HG03066 (cell line): ENCODE measurements around the gene CSNK1D.
A peak's percentile ranks its signal among the peaks of the same experiment; 100 is the strongest.

Experiments used
- ATAC-seq: cut with Tn5 transposase; IDR thresholded peaks from one replicate; pipeline ENCODE4 v1.9.1; 2021; ENCODE audit warnings: low read depth; ENCODE audit not compliant: unreplicated experiment

The CSNK1D gene

GRCh38 chr17:82273327-82274133 lies at the start of gene CSNK1D:
Gene CSNK1D (minus strand): TSS chr17:82273700. CDS start chr17:82273381, 319 bp downstream.
- ATAC-seq: peak; percentile 76

DNA sequence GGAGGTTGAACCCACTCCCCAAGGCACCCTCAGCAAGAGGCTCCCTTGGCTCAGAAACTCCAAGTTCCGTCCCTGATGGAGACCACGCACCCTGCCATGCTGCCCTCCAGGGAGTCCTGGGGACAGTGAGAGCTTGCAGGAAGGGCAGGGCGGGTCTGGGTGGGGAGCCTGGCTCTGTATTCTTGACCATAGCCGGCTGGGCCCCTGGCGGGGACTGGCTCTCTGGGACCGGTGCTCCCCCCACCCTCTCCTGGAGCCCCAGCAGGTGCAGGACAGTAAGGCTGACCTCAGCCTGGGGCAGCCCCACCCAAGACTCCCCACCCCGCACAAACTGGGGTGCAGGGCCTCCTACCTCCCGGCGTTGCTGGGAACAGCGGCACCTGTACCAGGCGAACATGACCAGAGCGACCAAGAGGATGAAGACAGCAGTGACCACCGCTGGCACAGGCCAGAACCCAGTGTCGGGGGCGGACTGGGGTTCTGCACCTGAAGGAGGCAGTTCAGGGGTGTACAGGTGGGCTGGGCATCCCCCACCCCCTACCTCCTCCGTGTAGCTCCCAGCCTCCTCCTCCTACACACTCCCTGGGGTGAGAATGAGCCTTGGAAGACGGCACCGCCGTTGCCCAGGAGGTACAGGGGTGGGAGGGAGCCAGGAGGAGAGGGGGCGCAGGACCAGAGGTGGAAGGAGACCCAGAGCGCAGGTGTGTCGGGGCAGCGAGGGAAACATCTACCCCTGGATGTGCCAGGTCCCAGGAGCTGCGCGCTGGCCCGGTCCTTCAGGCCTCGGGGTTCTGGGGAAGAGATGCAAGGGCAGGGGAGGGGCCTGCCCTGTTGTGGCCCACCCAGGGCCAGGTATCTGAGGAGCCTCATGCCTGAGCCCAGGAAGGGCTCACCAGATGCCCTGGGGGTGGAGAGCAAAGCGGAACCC lies 49.3 kb upstream of the CSNK1D start:
- no peak for ATAC-seq

- no peak for ATAC-seq
Observed at GRCh38 chr17:82321947-82322466, 48.5 kb upstream of the CSNK1D start.

DNA sequence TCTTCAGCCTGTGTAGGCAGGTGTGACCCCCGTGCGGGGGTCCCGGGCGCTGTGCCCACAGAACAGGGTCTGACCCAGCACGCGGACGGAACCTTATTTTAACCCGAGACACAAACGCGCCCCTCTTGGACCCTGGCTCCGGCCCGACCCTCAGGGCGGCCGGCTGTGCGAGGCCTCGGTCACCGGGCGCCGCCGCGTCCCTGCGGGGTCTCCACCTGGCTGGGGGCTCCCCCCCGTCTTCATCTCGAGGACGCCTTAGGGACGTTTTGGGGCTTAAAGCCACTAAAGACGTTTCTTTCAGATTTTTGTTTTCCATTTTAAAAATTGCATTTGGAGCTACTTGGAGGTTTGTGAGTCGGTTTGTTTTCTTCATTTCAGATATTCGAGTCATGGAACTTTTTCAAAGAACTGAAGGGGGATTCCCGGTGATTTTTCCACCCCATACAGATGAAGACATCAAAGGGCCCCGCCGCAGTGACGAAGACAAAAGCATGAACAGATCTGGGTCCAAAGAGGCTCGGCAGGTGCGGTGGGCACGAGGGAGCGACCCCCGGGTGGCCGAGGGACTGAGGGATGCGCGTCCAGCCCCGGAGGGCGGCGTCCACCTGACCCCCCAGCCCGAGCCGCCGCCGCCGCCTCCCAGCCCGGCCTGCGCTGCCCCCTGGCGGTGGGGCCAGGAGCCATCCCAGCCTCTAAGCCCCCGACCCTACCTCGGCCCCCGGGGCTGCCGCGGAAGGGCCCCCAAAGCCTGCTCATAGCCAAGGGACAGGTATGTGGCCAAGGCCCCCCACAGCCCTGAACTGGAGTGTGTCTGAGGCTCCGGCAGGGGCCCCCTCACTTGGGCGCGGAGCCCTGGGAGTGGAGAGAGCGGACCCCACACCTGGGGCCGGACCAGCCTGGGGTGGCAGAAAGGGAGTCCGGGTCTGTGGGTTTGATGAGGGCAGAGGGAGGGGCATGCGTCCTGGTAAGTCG lies 47.7 kb upstream of the CSNK1D start:
- no peak for ATAC-seq

- no peak for ATAC-seq
Observed at GRCh38 chr17:82320140-82320840, 46.8 kb upstream of the CSNK1D start.

DNA sequence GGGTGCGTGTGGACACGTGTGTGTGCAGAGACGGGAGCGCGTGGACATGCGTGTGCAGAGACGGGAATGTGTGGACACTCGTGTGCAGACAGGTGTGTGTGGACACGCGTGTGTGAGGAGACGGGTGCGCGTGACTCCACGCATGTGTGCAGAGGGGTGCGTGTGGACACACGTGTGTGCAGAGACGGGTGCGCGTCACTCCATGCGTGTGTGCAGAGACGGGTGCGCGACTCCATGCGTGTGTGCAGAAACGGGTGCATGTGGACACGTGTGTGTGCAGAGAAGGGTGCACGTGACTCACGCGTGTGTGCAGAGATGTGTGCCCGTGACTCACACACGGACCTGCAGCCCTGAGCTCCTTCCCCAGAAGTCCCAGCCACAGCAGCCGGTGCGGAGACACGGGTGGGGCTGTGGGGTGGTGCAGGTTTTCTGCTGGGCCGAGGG lies 46.1 kb upstream of the CSNK1D start:
- no peak for ATAC-seq

- no peak for ATAC-seq
Observed at GRCh38 chr17:82318772-82319606, 45.5 kb upstream of the CSNK1D start.

DNA sequence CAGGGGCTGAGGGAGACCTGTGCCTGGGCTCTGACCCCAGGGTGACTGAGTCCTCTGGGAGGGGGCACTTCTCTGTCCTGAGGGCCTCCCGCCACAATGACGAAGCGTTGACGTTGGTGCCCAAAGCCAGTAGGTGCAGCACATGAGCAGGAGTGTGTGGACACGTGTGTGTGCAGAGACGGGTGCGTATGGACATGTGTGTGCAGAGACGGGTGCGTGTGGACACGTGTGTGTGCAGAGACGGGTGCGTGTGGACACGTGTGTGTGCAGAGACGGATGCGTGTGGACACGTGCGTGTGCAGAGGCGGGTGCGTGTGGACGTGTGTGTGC lies 44.6 kb upstream of the CSNK1D start:
- ATAC-seq: no peak

DNA sequence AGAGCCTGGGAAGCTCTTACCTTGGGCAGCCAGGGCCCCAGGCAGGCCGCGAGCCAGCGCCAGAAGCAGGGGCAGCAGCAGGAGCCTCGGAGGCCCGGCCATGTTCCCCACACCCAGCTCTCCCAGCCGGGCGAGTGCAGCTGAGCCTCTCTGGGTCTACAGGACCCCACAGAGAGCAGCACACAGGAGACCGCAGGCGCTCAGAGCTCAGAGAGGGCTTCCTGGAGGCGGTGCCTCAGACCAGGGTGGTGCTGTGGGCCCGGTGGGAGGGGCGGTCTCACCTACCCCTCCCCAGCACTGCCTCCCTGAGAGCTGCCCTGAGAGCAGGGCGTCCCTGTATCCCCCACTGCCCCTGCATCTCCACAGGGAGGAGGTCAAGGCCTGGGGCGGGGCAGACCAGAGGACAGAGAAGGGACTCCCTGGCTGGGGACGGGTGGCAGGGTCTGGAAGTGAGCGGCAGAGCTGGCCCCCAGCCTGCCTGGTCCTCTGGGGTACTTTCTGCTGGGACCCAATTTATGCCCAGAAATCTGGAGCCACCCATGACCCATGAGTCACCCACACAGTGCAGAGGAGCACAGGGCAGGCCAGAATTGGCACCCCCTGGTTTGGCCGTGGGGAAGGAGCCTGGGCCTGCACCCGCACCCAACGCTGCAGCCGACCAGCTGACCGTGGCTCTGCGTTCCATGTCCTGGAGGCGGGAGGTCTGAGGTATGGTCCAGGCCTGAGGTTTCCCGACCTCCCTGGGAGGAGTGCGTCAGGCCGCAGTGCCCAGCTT lies 44.1 kb upstream of the CSNK1D start, which contains the start of gene CD7:
CD7 (minus strand) TSS at position 215 of the 775 bp plus-strand sequence; CDS start at position 102, 113 bp downstream.
- ATAC-seq: no peak

GRCh38 chr17:82316651-82317393 lies 43.3 kb upstream of the CSNK1D start:
- no peak for ATAC-seq

DNA sequence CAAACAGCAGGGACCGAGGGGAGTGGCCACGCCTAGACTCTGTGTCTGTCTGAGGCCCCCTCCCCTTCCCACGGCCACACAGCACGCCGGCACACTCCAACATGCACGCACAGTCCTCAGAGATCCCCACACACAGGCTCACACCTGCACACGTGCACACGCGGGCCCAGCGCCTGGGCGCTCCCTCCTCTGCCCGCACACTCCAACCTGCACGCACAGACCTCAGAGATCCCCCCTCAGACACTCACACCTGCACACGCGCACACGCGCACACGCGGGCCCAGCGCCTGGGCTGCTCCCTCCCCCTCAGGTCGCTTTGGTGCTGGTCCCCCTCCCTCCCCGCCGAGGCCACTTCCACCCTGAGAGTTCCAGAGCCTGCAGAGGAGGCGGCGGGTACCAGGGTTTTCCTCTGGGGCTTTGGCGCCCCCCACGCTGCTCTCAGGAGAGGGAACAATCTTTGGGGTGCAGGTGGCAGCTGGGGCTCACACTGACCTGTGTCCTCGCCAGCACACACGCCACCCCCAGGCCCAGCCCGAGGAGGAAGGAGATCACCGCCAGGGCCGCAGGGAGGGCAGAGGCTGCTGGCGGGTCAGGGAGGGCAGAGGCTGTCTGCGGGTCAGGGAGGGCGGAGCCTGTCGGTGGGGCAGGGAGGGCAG lies 42.3 kb upstream of the CSNK1D start:
- ATAC-seq: no peak

DNA sequence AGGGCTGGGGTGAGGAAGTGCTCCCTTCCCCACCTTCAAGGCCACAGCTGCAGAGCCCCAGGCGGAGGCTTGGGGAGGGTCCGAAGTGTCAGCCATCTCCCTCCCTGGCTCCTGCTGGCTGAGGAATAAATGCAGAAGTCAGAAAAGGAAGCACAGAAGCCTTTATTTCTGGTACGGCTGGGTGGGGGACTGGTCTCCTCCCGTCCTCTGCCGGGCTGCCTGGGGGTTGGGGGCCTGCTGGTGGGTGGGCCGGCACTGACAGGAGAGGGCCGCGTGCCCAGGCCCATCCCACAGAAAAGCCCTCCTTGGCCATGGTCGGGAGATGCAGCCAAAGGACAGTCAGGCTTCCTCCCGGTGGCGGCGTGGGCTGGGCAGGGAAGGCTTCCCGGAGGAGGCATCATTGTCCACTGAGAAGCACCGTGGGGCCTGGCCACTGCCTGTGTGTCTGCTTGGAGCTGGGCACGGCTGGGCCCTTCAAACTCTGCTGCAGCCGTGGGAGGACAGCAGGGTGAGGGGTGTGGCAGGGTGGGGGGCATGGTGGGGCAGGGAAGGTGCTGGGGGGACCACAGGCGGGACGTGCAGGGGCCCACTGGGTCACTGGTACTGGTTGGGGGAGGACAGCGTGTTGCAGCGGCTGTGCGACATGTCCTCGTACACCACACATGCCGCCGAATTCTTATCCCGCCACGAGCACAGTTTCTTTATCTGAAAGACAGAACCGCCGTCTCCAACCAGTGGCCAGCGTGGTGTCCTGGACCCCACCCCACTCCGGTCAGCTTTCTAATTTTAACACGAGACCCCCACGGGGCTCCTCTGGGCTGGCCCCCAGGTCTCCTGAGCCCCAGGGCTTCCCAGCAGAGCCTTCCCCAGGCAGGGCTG lies 41.5 kb upstream of the CSNK1D start:
- ATAC-seq: no peak

- ATAC-seq: no peak
Observed at GRCh38 chr17:82314012-82314726, 40.7 kb upstream of the CSNK1D start.

DNA sequence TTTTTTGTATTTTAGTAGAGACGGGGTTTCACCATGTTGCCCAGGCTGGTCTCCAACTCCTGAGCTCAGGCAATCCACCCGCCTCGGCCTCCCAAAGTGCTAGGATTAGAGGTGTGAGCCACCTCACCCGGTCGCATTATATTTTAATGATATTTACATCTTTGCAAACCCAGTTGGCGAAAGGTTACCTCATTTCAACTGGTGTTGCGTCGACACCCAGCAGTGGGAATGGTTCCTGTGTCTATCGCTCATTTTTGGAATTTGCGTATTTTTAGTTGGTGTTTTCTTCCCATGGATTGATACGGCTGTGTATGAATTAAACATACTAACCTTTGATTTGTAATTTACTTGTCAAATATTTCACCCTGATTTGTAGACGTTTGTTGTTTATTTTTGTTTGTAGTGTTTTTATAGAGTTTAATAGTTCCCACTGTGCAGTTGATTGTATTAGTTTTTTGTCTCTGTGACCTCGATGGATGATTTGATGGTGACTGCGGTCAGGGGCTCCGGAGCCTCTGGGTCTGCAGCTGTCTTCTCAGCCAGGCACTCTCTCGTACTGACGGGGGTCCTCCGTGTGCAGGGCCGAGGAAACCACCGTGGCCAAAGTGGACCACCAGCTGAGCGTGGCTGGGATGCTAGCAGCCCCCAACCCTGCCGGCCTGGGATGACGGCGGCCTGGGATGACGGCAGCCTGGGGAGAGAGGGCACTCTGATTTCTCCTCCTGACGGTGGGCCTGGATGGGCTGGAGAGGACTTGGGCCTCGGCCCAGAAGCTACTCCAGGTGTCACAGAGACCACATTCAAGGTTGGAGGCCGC lies 39.9 kb upstream of the CSNK1D start:
- no peak for ATAC-seq
